Colonic mucosa (tissue), 4 donors: ENCODE data around the gene SNX5. TPM values are rescaled to one million over a fixed set of nuclear protein-coding genes. Genes with fewer than 3 reads are reported as not detected.
A peak's percentile ranks its signal among the peaks of the same experiment; 100 is the strongest.

Source experiments
- DNase-seq: peaks from one replicate; pipeline ENCODE4 v3.0.0-alpha.2; 2020
- H3K27ac ChIP-seq: fragments of 200-600 bp; one replicate; pipeline ENCODE4 v1.8.0; 2021
- H3K27me3 ChIP-seq: fragments of 200-600 bp; one replicate; pipeline ENCODE4 v1.8.0; 2021
- H3K36me3 ChIP-seq: fragments of 200-600 bp; one replicate; pipeline ENCODE4 v1.8.0; 2021
- H3K4me1 ChIP-seq: fragments of 200-600 bp; one replicate; pipeline ENCODE4 v1.8.0; 2021; ENCODE audit warnings: mild to moderate bottlenecking
- H3K4me3 ChIP-seq: fragments of 200-600 bp; one replicate; pipeline ENCODE4 v1.8.0; 2021
- H3K9ac ChIP-seq, 2 donors: one replicate each; pipeline ENCODE4 v1.7.0; 2013; ENCODE audit warnings: control low read depth in 2 of 2, low read depth in 2 of 2, low read length in 2 of 2
- H3K9me3 ChIP-seq: fragments of 200-600 bp; one replicate; pipeline ENCODE4 v1.8.0; 2021
- intact Hi-C: fragments of 100-400 bp; cut with DNase I; formaldehyde crosslinking; loops from one replicate; pipeline ENCODE4 v1.14.1; 2022
- total RNA-seq, 2 donors: library from RNA; stranded (reverse); fragmentation: NEBNext Ultra II Directional in 1 of 2; extraction: Animal tissue kit (Norgen Biotek cat#: 25700) in 1 of 2; gene quantifications; one replicate each; pipeline ENCODE4 v1.2.1, GENCODE V29; 2021
- TF ChIP-seq, protein P1 (sequence below): fragments of 200-600 bp; IDR thresholded peaks from one replicate; pipeline ENCODE4 v1.8.0; 2022; ENCODE audit warnings: antibody characterized with exemption, mild to moderate bottlenecking
- donor health status: healthy.
- donor health status: DM: no; HTN: no; CAD: no.
- donor health status: DM: no; HTN: no; CAD: no.

SNX5 gene
- total RNA-seq, 2 donors from 2014 or later = 116 to 119 TPM

DNA sequence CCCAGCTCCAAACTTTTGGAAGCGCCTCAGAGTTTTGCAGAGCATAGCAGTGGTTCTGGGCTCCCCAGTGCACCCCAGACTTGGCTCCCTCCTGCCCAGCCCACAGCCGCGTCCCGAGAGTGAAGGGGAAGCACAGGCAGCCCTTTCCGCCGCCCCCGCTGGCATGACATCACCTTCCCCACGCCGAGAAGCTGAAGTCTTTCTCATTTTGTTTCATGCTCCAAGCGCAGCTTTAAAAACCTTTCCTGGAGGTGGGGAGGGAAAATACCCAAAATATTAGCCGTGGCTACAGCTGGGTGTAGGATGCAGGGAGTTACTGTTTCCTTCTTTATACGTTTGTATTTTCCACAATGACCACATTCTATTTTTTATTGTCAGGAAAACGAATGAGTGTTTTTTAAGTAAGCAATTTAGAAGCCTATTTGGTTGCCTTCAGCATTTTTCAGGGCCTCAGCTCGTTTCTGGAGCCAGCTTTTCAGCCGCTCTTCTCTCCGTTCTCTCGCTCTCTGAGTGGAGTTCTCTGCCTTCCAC is 72.9 kb downstream of the SNX5 start:
- H3K4me1 ChIP-seq = no peaks in the 10 kb centered on the region
- H3K27ac ChIP-seq = peak overlapping the region; percentile 68
- DNase-seq = no peak
- peak overlapping the region; percentile 39 to 43 for H3K9ac ChIP-seq
- intact Hi-C loops = loop anchor here (5.0 to 10.0 kb wide), 3 partner anchors 213 to 391 kb away; partner anchors contain the start of gene RRBP1
- TF ChIP-seq, protein P1, sequence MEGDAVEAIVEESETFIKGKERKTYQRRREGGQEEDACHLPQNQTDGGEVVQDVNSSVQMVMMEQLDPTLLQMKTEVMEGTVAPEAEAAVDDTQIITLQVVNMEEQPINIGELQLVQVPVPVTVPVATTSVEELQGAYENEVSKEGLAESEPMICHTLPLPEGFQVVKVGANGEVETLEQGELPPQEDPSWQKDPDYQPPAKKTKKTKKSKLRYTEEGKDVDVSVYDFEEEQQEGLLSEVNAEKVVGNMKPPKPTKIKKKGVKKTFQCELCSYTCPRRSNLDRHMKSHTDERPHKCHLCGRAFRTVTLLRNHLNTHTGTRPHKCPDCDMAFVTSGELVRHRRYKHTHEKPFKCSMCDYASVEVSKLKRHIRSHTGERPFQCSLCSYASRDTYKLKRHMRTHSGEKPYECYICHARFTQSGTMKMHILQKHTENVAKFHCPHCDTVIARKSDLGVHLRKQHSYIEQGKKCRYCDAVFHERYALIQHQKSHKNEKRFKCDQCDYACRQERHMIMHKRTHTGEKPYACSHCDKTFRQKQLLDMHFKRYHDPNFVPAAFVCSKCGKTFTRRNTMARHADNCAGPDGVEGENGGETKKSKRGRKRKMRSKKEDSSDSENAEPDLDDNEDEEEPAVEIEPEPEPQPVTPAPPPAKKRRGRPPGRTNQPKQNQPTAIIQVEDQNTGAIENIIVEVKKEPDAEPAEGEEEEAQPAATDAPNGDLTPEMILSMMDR = no peak
- no peaks in the 10 kb centered on the region for H3K27me3 ChIP-seq
- H3K9me3 ChIP-seq = no peaks in the 10 kb centered on the region
- H3K4me3 ChIP-seq = peak overlapping the region; percentile 12
- H3K36me3 ChIP-seq = no peaks in the 10 kb centered on the region

DNA sequence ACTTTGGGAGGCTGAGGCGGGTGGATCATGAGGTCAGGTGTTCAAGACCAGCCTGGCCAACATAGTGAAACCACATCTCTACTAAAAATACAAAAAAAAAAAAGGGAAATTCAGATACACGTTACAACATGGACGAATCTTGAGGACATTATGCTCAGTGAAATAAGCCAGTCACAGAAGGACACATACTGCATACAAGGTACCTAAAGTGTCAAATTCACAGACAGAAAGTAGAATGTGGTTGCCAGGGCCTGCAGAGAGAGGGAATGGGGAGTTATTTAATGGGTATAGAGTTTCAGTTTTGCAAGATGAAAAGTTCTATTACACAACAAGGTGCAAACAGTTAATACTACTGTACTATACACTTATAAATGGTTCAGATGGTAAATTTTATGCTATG is 75.1 kb downstream of the SNX5 start:
- intact Hi-C loops = loop anchor here (10.0 kb wide), 1 partner anchor 389 kb away; no protein-coding TSS in a partner anchor
- no peak for DNase-seq
- Histone ChIP-seq H3K27me3 (no peaks in the 10 kb centered on the region), H3K4me3 (no peak overlapping the region), H3K27ac (no peak overlapping the region), H3K9me3 (no peaks in the 10 kb centered on the region), H3K4me1 (no peaks in the 10 kb centered on the region), H3K9ac (no peak overlapping the region), H3K36me3 (no peaks in the 10 kb centered on the region)
- TF ChIP-seq, protein P1 = no peak

DNA sequence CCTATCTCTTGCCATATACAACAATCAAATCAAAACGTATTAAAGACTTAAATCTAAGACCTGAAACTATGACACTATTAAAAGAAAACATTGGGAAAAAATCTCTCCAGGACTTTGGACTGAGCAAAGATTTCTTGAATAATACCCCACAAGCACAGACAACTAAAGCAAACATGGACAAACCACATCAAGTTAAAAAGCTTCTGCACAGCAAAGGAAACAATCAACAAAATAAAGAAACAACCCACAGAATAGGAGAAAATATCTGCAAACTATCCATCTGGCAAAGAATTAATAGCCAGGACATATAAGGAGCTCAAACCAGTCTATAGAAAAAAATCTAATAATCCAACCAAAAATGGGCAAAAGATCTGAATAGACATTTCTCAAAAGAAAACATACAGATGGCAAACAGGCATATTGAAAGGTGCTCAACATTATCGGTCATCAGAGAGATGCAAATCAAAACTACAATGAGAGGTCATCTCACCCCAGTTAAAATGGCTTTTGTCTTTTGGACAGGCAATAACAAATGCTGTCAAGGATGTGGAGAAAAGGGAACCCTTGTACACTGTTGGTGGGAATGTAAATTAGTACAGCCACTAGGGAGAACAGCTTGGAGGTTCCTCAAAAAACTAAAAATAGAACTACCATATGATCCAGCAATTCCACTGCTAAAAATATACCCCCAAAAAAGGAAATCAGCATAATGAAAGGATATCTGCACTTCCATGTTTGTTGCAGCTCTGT is 76.2 kb downstream of the SNX5 start:
- intact Hi-C loops = loop anchor here (10.0 kb wide), 1 partner anchor 388 kb away; no protein-coding TSS in a partner anchor
- H3K27ac ChIP-seq = no peak overlapping the region
- no peak overlapping the region for H3K9ac ChIP-seq
- no peaks in the 10 kb centered on the region for H3K36me3 ChIP-seq
- H3K4me3 ChIP-seq = no peak overlapping the region
- no peak for DNase-seq
- H3K4me1 ChIP-seq = no peaks in the 10 kb centered on the region
- H3K9me3 ChIP-seq = no peaks in the 10 kb centered on the region
- no peaks in the 10 kb centered on the region for H3K27me3 ChIP-seq
- TF ChIP-seq, protein P1 = no peak

Other genes starting within 250 kb of the SNX5 start
- 10 to 100 TPM; 20.5 to 21.1 TPM for gene MGME1, start 224 bp upstream of the SNX5 start, total RNA-seq
- gene OVOL2, start 89.1 kb upstream of the SNX5 start, total RNA-seq = 10 to 100 TPM; 13.5 to 22.8 TPM
- gene KAT14, start 169.1 kb upstream of the SNX5 start, total RNA-seq = 10 to 100 TPM; 13.1 to 13.4 TPM
- gene PET117, start 169.1 kb upstream of the SNX5 start, total RNA-seq = 10 to 100 TPM; 16.2 to 17.5 TPM